H1 (cell line): ENCODE measurements around the gene MPPED2.

Source experiments
- BACH1 ChIP-seq: IDR thresholded peaks from 2 replicates; pipeline ENCODE4 v1.6.1; 2012; ENCODE audit warnings: low read length, improper control_type of control experiment
- BRCA1 ChIP-seq: IDR thresholded peaks from 2 replicates; pipeline ENCODE4 v1.6.1; 2012; ENCODE audit warnings: low read depth, low read length, improper control_type of control experiment
- CHD2 ChIP-seq: IDR thresholded peaks from 2 replicates; pipeline ENCODE4 v1.6.1; 2012; ENCODE audit warnings: low read length, improper control_type of control experiment
- CREB1 ChIP-seq: IDR thresholded peaks from 2 replicates; pipeline ENCODE4 v1.6.1; 2012; ENCODE audit warnings: inconsistent platforms
- CTCF ChIP-seq, 3 experiments: IDR thresholded peaks; 1 replicate in 2 of 3; 2 replicates in 1 of 3; pipeline versions ENCODE4 v1.5.1 to v1.6.1; 2011; ENCODE audit warnings: low read length in 3 of 3, mild to moderate bottlenecking in 3 of 3, inconsistent platforms in 2 of 3, low read depth in 1 of 3, moderate library complexity in 1 of 3; ENCODE audit not compliant: insufficient read depth in 1 of 3; ENCODE audit errors: control extremely low read depth in 1 of 3
- EZH2 ChIP-seq: fragments of 200-600 bp; sonication (generic); IDR thresholded peaks from 2 replicates; pipeline ENCODE4 v1.7.1; 2012; ENCODE audit warnings: low read depth, mild to moderate bottlenecking, moderate library complexity, low read length, inconsistent platforms; ENCODE audit not compliant: severe bottlenecking
- GABPA ChIP-seq: IDR thresholded peaks from 2 replicates; pipeline ENCODE4 v1.6.1; 2011; ENCODE audit warnings: mild to moderate bottlenecking, low read length, moderate library complexity, borderline replicate concordance; ENCODE audit not compliant: insufficient read depth
- POLR2A ChIP-seq, 2 experiments: IDR thresholded peaks; 1 replicate in 1 of 2; 2 replicates in 1 of 2; pipeline ENCODE4 v1.6.1; 2011; ENCODE audit warnings: low read depth in 2 of 2, low read length in 2 of 2, mild to moderate bottlenecking in 2 of 2; ENCODE audit errors: control extremely low read depth in 1 of 2
- POLR2AphosphoS5 ChIP-seq: IDR thresholded peaks from 2 replicates; pipeline ENCODE4 v1.6.1; 2011; ENCODE audit warnings: low read depth, low read length
- RAD21 ChIP-seq, 2 experiments: IDR thresholded peaks in 1 of 2; conservative IDR thresholded peaks in 1 of 2; 2 replicates each; pipeline ENCODE4 v1.6.1; 2011; ENCODE audit warnings: low read depth in 2 of 2, low read length in 2 of 2, improper control_type of control experiment in 1 of 2, inconsistent platforms in 1 of 2, mild to moderate bottlenecking in 1 of 2, moderate library complexity in 1 of 2
- SAP30 ChIP-seq: fragments of 300-600 bp; sonication (generic); IDR thresholded peaks from 2 replicates; pipeline ENCODE4 v1.7.1; 2012; ENCODE audit warnings: low read length, moderate library complexity, mild to moderate bottlenecking, inconsistent platforms; ENCODE audit not compliant: insufficient read depth, insufficient replicate concordance
- SP1 ChIP-seq: IDR thresholded peaks from 2 replicates; pipeline ENCODE4 v1.6.1; 2011; ENCODE audit warnings: low read depth, low read length
- TAF1 ChIP-seq: IDR thresholded peaks from 2 replicates; pipeline ENCODE4 v1.6.1; 2011; ENCODE audit warnings: mild to moderate bottlenecking, low read depth, low read length
- TEAD4 ChIP-seq: IDR thresholded peaks from 2 replicates; pipeline ENCODE4 v1.6.1; 2012; ENCODE audit warnings: low read depth, low read length, inconsistent platforms, mixed read lengths

- TF ChIP-seq SP1 (no peak), CTCF (IDR thresholded peaks at IDR 0.05; ENCODE audit: control extremely low read depth in 1 of 3, insufficient read depth in 1 of 3, low read depth in 1 of 3, low read length in 3 of 3) (no peak), POLR2A (IDR thresholded peaks at IDR 0.05; ENCODE audit: control extremely low read depth in 1 of 2, low read depth in 2 of 2, low read length in 2 of 2) (no peak), SAP30 (no peak), EZH2 (no peak), GABPA (no peak), POLR2AphosphoS5 (no peak), TAF1 (no peak), CREB1 (no peak), RAD21 (IDR thresholded peaks at IDR 0.05 in 1 of 2, conservative IDR thresholded peaks at IDR 0.05 in 1 of 2; ENCODE audit: low read depth in 2 of 2, low read length in 2 of 2) (no peak), BRCA1 (no peak), CHD2 (no peak), TEAD4 (no peak), BACH1 (no peak)
These were observed 5.6 kb downstream of the MPPED2 start for GRCh38 chr11:30580573-30580972.
